Measurements from ENCODE around the gene PPARD. TPM values are rescaled to one million over a fixed set of nuclear protein-coding genes. Genes with fewer than 3 reads are reported as not detected.

Gene PPARD
- total and polyA plus RNA-seq, 2 of the 13 experiments (the other 11 are each of a cell fraction or from before 2014, with no cell fraction given), result 6.1 to 13.3 TPM

GRCh38 chr6:35371494-35372262 is 29.3 kb downstream of the PPARD start (continued):
- TF ChIP-seq ZNF546 (CRISPR knock-in tag; conservative IDR thresholded peaks at IDR 0.05) (no peak), NONO (IDR thresholded peaks at IDR 0.05) (no peak), NONO (CRISPR knock-in tag; conservative IDR thresholded peaks at IDR 0.05) (peak; percentile 85), MEIS2 (CRISPR knock-in tag; IDR thresholded peaks at IDR 0.05) (0 out of 2 replicates have a peak, but pooled peaks have one; percentile 20), ZNF24 (IDR thresholded peaks at IDR 0.05) (no peak), ATF7 (IDR thresholded peaks at IDR 0.05) (no peak), ATF7 (CRISPR knock-in tag; IDR thresholded peaks at IDR 0.05) (peak; percentile 56; the same call in 1 of the 2 replicates), DNMT3B (CRISPR knock-in tag; conservative IDR thresholded peaks at IDR 0.05) (no peak), TARDBP (CRISPR knock-in tag; IDR thresholded peaks at IDR 0.05) (peak; percentile 76; the same call in 1 of the 2 replicates), TEAD3 (CRISPR knock-in tag; optimal IDR thresholded peaks at IDR 0.05; ENCODE audit: borderline replicate concordance) (peak; percentile 82), ESRRA (CRISPR knock-in tag; IDR thresholded peaks at IDR 0.05; ENCODE audit: low read depth) (peak; percentile 98), ZXDC (CRISPR knock-in tag; IDR thresholded peaks at IDR 0.05) (no peak), KLF16 (CRISPR knock-in tag; IDR thresholded peaks at IDR 0.05) (peak in 1 of 2 experiments; percentile 44; a peak in 1 of 4 replicates), CREM (IDR thresholded peaks at IDR 0.05) (peak; percentile 67), CREM (CRISPR knock-in tag; IDR thresholded peaks at IDR 0.05) (no peak)
- TF ChIP-seq, protein P1, sequence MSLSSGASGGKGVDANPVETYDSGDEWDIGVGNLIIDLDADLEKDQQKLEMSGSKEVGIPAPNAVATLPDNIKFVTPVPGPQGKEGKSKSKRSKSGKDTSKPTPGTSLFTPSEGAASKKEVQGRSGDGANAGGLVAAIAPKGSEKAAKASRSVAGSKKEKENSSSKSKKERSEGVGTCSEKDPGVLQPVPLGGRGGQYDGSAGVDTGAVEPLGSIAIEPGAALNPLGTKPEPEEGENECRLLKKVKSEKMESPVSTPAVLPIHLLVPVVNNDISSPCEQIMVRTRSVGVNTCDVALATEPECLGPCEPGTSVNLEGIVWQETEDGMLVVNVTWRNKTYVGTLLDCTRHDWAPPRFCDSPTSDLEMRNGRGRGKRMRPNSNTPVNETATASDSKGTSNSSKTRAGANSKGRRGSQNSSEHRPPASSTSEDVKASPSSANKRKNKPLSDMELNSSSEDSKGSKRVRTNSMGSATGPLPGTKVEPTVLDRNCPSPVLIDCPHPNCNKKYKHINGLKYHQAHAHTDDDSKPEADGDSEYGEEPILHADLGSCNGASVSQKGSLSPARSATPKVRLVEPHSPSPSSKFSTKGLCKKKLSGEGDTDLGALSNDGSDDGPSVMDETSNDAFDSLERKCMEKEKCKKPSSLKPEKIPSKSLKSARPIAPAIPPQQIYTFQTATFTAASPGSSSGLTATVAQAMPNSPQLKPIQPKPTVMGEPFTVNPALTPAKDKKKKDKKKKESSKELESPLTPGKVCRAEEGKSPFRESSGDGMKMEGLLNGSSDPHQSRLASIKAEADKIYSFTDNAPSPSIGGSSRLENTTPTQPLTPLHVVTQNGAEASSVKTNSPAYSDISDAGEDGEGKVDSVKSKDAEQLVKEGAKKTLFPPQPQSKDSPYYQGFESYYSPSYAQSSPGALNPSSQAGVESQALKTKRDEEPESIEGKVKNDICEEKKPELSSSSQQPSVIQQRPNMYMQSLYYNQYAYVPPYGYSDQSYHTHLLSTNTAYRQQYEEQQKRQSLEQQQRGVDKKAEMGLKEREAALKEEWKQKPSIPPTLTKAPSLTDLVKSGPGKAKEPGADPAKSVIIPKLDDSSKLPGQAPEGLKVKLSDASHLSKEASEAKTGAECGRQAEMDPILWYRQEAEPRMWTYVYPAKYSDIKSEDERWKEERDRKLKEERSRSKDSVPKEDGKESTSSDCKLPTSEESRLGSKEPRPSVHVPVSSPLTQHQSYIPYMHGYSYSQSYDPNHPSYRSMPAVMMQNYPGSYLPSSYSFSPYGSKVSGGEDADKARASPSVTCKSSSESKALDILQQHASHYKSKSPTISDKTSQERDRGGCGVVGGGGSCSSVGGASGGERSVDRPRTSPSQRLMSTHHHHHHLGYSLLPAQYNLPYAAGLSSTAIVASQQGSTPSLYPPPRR (CRISPR knock-in tag; IDR thresholded peaks at IDR 0.05; ENCODE audit: borderline replicate concordance), result peak; percentile 85
- TF ChIP-seq, protein P2, sequence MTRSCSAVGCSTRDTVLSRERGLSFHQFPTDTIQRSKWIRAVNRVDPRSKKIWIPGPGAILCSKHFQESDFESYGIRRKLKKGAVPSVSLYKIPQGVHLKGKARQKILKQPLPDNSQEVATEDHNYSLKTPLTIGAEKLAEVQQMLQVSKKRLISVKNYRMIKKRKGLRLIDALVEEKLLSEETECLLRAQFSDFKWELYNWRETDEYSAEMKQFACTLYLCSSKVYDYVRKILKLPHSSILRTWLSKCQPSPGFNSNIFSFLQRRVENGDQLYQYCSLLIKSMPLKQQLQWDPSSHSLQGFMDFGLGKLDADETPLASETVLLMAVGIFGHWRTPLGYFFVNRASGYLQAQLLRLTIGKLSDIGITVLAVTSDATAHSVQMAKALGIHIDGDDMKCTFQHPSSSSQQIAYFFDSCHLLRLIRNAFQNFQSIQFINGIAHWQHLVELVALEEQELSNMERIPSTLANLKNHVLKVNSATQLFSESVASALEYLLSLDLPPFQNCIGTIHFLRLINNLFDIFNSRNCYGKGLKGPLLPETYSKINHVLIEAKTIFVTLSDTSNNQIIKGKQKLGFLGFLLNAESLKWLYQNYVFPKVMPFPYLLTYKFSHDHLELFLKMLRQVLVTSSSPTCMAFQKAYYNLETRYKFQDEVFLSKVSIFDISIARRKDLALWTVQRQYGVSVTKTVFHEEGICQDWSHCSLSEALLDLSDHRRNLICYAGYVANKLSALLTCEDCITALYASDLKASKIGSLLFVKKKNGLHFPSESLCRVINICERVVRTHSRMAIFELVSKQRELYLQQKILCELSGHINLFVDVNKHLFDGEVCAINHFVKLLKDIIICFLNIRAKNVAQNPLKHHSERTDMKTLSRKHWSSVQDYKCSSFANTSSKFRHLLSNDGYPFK (CRISPR knock-in tag; IDR thresholded peaks at IDR 0.05; ENCODE audit: borderline replicate concordance), result no peak
- TF ChIP-seq, protein P3, sequence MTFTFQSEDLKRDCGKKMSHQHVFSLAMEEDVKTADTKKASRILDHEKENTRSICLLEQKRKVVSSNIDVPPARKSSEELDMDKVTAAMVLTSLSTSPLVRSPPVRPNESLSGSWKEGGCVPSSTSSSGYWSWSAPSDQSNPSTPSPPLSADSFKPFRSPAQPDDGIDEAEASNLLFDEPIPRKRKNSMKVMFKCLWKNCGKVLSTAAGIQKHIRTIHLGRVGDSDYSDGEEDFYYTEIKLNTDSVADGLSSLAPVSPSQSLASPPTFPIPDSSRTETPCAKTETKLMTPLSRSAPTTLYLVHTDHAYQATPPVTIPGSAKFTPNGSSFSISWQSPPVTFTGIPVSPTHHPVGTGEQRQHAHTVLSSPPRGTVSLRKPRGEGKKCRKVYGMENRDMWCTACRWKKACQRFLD (CRISPR knock-in tag; IDR thresholded peaks at IDR 0.05; ENCODE audit: borderline replicate concordance), result no peak

Measured in HepG2 (cell line).